Activated gamma-delta T cell (primary cell): ENCODE measurements around the gene UNC13C.

ENCODE experiments used
- DNase-seq: peaks from one replicate; lab custom pipeline; 2025; lab: John Stamatoyannopoulos, UW

UNC13C gene

DNA sequence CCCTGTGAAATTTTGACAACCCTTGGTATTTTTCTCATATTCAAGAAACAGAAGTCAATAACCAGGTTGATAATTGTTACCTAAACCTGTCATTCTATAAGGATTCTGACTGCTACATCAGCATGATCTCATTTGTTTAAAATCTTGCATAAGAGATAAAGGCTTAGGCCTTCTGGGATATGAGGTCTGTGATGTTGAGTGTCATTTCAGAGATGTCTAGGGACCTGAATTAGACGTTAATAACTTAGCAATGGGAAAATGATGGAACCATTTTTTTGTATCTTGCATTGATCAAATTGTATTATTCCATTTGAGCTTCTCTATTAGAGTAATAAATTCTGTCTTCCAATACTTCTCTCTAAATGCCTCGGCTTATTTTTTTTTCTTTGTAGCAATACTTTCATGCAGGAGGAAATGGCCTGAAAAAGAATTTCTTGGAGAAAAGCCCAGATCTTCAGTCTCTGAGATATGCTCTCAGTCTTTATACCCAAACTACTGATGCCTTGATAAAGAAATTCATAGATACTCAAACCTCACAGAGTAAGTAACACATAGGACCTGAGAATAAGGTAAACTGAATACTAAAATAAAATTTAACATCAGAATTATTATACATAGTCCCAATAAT lies 589.3 kb downstream of the UNC13C start:
- DNase-seq = no peak

DNA sequence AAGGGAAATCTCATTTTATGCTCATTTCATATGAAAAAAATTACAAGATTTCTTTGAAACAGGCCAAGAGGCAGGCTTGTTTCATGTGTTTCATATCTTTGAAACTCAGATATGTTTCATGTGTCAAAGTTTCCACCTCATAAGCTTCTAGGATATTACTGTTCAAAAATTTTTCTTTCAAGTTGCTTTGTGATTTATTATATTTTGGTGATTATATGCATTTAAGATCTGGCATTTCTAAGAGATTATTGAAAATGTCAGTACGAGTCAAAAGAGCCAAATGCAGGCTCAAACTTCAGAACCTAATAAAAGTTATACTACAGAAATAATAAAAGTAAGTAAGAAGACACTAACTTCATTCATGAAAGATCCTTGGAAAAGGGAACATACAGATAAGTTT lies 590.1 kb downstream of the UNC13C start:
- DNase-seq = no peak

DNA sequence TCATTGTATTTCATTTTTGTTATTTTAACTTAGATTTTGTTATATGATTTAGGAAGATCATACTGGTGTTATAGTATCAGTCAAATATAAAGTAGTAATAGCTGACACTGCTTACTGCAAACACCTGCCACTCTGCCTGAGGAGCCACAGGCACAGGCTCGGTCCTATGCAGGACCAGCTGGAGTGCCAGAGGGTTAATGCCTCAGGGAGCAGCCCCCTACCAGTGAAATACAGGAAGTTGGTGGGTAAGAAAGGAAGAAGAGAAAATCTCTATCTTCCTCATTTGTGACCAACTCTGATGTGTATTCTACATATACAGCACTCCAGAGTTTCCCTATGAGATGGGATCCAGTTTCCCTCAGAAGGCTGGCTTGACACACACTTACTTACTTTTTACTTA lies 593.3 kb downstream of the UNC13C start:
- no peak for DNase-seq

GRCh38 chr15:54575586-54575985 lies 597.3 kb downstream of the UNC13C start:
- no peak for DNase-seq

- no peak for DNase-seq
These were observed 598.2 kb downstream of the UNC13C start for GRCh38 chr15:54576298-54576935.

- no peak for DNase-seq
These were observed 599.4 kb downstream of the UNC13C start for GRCh38 chr15:54577476-54578250.

- DNase-seq = no peak
These were observed 601.6 kb downstream of the UNC13C start for GRCh38 chr15:54579855-54580254.

DNA sequence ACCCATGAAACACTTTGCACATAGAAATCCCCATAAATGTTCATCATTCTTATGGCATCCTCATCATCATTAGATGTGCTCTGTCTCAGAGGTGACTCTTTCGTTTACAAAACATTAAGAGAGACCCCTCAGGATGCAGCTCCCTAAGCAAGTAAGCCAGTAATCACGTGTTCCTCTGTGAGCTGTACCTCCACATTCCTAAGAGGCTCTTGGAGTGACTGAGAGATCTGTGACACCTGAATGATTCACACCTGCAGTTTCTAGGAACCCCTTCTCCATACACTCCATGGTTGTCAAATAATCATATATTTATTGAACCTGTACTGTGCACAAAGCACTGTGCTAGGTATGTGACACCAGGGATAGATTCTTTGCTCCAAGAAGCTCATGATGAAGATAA lies 602.4 kb downstream of the UNC13C start:
- no peak for DNase-seq

- DNase-seq = no peak
These were observed 604.8 kb downstream of the UNC13C start for GRCh38 chr15:54582863-54583643.

GRCh38 chr15:54585063-54585462 lies 606.8 kb downstream of the UNC13C start:
- no peak for DNase-seq

DNA sequence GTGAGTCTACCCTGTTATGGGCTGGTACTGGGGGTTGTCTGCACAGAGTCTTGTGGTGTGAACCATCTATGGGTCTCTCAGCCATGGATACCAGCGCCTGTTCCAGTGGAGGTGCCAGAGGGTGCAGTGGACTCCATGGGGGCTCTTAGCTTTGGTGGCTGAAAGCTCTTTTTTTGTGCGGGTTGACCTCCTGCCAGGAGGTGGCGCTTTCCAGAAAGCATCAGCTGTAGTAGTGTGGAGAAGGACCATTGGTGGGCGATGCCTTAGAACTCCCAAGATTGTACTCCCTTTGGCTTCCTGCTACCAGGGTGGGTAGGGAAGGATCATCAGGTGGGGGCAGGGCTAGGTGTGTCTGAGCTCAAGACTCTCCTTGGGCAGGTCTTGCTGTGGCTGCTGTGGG lies 615.9 kb downstream of the UNC13C start:
- no peak for DNase-seq

DNA sequence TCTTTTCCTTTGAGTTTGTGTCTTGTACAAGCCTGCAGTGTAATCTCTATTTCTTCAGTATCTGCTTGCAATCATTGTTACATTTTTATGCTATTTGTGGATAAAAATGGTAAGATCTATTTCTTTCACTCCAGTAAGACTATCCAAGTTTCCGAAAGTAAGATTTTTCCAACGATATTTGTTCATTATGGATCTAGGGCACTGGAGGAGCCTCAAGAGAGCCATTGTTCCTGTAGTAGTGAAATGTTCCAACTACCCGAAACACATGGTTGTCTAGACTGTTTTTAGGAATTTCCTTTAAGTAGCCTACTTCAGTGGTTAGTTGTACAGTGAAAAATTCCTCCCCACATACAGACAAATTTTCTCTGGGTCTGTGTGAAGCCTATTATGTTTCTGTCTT lies 621.1 kb downstream of the UNC13C start:
- DNase-seq = no peak

GRCh38 chr15:54605043-54605442 lies 626.8 kb downstream of the UNC13C start:
- no peak for DNase-seq

DNA sequence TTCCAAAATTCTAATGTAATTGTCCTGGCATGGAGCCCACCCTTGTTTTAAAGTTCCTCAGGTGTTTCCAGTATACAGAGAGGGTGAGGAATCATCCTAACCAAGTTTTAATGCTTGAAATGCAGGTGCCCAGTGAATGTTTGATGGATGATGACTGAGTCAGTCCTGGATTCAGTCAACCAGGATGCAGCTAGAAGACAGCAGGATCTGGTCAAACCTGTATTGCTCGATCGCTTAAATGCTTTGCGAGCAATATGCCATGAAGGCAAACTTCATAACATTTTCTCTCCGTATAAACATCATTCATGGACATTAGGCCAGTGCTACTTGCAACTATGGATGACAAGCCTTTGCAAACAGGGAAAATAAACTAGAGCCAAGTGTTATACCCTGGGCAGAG lies 627.3 kb downstream of the UNC13C start:
- no peak for DNase-seq

DNA sequence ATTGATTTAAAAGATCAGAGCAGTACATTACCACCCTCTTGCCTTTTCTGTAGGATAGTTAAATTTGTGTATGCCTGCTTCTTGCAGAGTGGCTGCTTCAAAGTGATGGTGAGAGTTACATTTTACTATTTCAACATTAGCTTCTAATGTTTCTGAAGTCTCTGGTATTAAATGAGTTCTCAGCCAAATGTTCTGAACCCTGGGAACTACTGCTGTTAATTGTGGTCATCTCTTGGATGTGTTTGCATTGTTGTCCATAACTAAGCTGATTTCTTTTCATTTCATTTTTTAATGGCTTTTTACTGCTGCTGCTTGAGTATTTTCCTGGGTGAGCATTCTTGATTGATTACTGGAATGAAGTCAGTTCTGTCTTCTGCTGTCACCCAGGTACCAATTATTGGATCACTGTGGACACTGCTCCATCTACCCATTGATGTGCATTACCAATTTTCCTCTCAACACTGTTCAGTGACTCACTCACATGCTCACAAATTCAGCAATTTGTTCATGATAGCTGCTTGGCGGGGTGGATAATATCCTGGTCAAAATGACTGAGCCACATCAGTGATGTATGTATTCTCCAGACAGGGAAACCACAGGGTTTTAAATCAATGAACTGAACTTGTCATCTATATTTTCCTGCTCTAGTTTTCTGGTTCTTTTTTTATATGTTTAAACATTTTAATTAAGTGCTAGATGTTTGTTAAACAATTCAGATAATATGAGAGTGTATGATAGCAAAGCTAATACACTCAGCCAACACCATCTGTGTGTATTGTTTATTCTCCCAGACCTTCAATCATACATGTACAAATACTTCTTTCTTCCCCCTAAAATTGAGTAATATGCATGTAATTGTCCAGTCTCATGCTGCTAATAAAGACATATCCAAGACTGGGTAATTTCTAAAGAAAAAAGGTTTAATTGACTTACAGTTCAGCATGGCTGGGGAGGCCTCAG lies 630.9 kb downstream of the UNC13C start:
- no peak for DNase-seq

- no peak for DNase-seq
These were observed 639.9 kb downstream of the UNC13C start for GRCh38 chr15:54618120-54618519.

GRCh38 chr15:54619180-54619579 lies 640.9 kb downstream of the UNC13C start:
- no peak for DNase-seq

GRCh38 chr15:54620916-54621315 lies 642.7 kb downstream of the UNC13C start:
- DNase-seq = no peak

DNA sequence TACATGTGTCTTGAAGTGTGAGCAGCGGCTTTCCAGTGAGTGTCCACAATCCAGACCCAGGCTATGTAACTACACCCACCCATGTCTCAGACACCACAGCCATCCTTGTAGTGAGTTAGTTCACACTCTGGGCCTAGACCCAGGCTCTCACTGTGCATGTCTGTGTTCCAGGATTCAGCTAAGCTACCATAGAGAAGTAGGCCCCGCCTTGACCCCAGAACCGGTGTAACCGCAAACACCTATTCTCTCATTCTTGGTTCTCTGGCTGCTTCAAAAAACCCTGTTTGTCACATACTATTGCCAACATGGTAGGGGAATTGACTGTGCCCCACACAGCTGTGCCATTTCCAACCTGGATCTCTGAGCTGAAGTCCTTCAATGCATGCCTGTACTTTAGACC lies 657.9 kb downstream of the UNC13C start:
- DNase-seq = no peak

- no peak for DNase-seq
These were observed 660.4 kb downstream of the UNC13C start for GRCh38 chr15:54638666-54639065.

- no peak for DNase-seq
These were observed 662.6 kb downstream of the UNC13C start for GRCh38 chr15:54640873-54641272.
